Measurements from ENCODE around the gene DCDC2C.

- TF ChIP-seq POLR2A (IDR thresholded peaks at IDR 0.05) (no peak), CTCF (IDR thresholded peaks at IDR 0.05) (no peak)
Measured at GRCh38 chr2:3661149-3661660, 42.2 kb upstream of the DCDC2C start.
